GM23338 (cell line): Measurements from ENCODE around the gene CYBRD1. TPM values are rescaled to one million over a fixed set of nuclear protein-coding genes. Genes with fewer than 3 reads are reported as not detected.

Experiments used
- ATAC-seq: fragments of 200-7000 bp; cut with Tn5 transposase; 3 replicates; pipeline ENCODE4 v1.9.1; 2020
- DNase-seq: peaks from one replicate; pipeline ENCODE4 v3.0.0-alpha.2; 2015; ENCODE audit warnings: low spot score
- H2AFZ ChIP-seq: fragments of 200-600 bp; sonication (generic); 2 replicates; pipeline ENCODE4 v1.8.0; 2016; ENCODE audit warnings: antibody characterized with exemption, mild to moderate bottlenecking, moderate library complexity
- H3F3A ChIP-seq: fragments of 200-600 bp; sonication (generic); replicated peaks from 2 replicates; pipeline ENCODE4 v1.8.0; 2017; ENCODE audit warnings: antibody characterized with exemption, mixed run types, low read depth
- H3K27ac ChIP-seq: fragments of 200-600 bp; sonication (generic); 2 replicates; pipeline ENCODE4 v1.6.1; 2016; ENCODE audit warnings: low read depth
- H3K27me3 ChIP-seq: fragments of 200-600 bp; sonication (generic); 2 replicates; pipeline ENCODE4 v1.8.0; 2016; ENCODE audit warnings: mild to moderate bottlenecking, mixed run types, moderate library complexity; ENCODE audit not compliant: insufficient read depth
- H3K36me3 ChIP-seq: fragments of 200-600 bp; sonication (generic); 2 replicates; pipeline ENCODE4 v1.8.0; 2016; ENCODE audit warnings: mild to moderate bottlenecking; ENCODE audit not compliant: insufficient read depth
- H3K4me1 ChIP-seq: fragments of 200-600 bp; sonication (generic); 2 replicates; pipeline ENCODE4 v1.8.0; 2016; ENCODE audit warnings: mild to moderate bottlenecking, moderate library complexity; ENCODE audit not compliant: insufficient read depth
- H3K4me2 ChIP-seq: fragments of 200-600 bp; sonication (generic); 2 replicates; pipeline ENCODE4 v1.7.1; 2017; ENCODE audit warnings: mixed run types
- H3K4me3 ChIP-seq: fragments of 200-600 bp; sonication (generic); 2 replicates; pipeline ENCODE4 v1.6.1; 2016; ENCODE audit warnings: mixed run types
- H3K79me2 ChIP-seq: fragments of 200-600 bp; sonication (generic); replicated peaks from 2 replicates; pipeline ENCODE4 v1.8.0; 2017; ENCODE audit warnings: mild to moderate bottlenecking; ENCODE audit not compliant: insufficient read depth
- H3K9me2 ChIP-seq: fragments of 200-600 bp; sonication (generic); 2 replicates; pipeline ENCODE4 v1.8.0; 2017; ENCODE audit not compliant: insufficient read depth
- H4K20me1 ChIP-seq: fragments of 200-600 bp; sonication (generic); replicated peaks from 2 replicates; pipeline ENCODE4 v1.8.0; 2017; ENCODE audit warnings: mild to moderate bottlenecking; ENCODE audit not compliant: insufficient read depth
- H3K27ac Mint-ChIP-seq: 2 replicates; pipeline ENCODE4 v1.8.0; 2020; ENCODE audit warnings: inconsistent platforms, mild to moderate bottlenecking, moderate library complexity, mixed read lengths
- H3K27me3 Mint-ChIP-seq: 3 replicates; pipeline ENCODE4 v1.8.0; 2022; ENCODE audit warnings: low read depth, mild to moderate bottlenecking, moderate library complexity, mixed read lengths, inconsistent platforms; ENCODE audit not compliant: insufficient read depth, poor library complexity
- H3K36me3 Mint-ChIP-seq: 3 replicates; pipeline ENCODE4 v1.8.0; 2021; ENCODE audit warnings: low read depth, mild to moderate bottlenecking, inconsistent platforms, moderate library complexity, mixed read lengths
- H3K4me1 Mint-ChIP-seq: 3 replicates; pipeline ENCODE4 v1.8.0; 2020; ENCODE audit warnings: mild to moderate bottlenecking, inconsistent platforms, mixed read lengths
- H3K4me3 Mint-ChIP-seq: 3 replicates; pipeline ENCODE4 v1.8.0; 2021; ENCODE audit warnings: moderate library complexity, mild to moderate bottlenecking, inconsistent platforms, mixed read lengths
- H3K9me3 Mint-ChIP-seq: 3 replicates; pipeline ENCODE4 v1.8.0; 2020; ENCODE audit warnings: moderate library complexity, mild to moderate bottlenecking, inconsistent platforms, mixed read lengths
- CREB1 ChIP-seq: fragments of 250-450 bp; sonication (Bioruptor Pico); IDR thresholded peaks from 2 replicates; pipeline ENCODE4 v1.5.0; 2020; ENCODE audit warnings: low read depth, mild to moderate bottlenecking, moderate library complexity
- ETS1 ChIP-seq: IDR thresholded peaks from 2 replicates; pipeline ENCODE4 v1.6.1; 2016; ENCODE audit warnings: antibody characterized with exemption
- EZH2 ChIP-seq: fragments of 200-600 bp; sonication (generic); IDR thresholded peaks from one replicate; pipeline ENCODE4 v1.8.0; 2017; ENCODE audit warnings: antibody characterized with exemption, mild to moderate bottlenecking, low read depth; ENCODE audit not compliant: unreplicated experiment
- EZH2phosphoT487 ChIP-seq: fragments of 200-600 bp; sonication (generic); IDR thresholded peaks from one replicate; pipeline ENCODE4 v1.8.1; 2018; ENCODE audit warnings: antibody characterized with exemption; ENCODE audit not compliant: unreplicated experiment
- JUNB ChIP-seq: IDR thresholded peaks from one replicate; pipeline ENCODE4 v1.6.1; 2016; ENCODE audit warnings: antibody characterized with exemption; ENCODE audit not compliant: unreplicated experiment
- NANOG ChIP-seq: IDR thresholded peaks from 2 replicates; pipeline ENCODE4 v1.6.1; 2016; ENCODE audit warnings: antibody characterized with exemption, borderline replicate concordance
- POLR2AphosphoS5 ChIP-seq: IDR thresholded peaks from 2 replicates; pipeline ENCODE4 v1.6.1; 2016; ENCODE audit warnings: antibody characterized with exemption, low read depth
- STAT1 ChIP-seq: IDR thresholded peaks from one replicate; pipeline ENCODE4 v1.6.1; 2016; ENCODE audit warnings: antibody characterized with exemption; ENCODE audit not compliant: unreplicated experiment
- ZNF114 ChIP-seq: fragments of 250-450 bp; sonication (Bioruptor Pico); IDR thresholded peaks from 2 replicates; pipeline ENCODE4 v1.5.0; 2020; ENCODE audit warnings: mild to moderate bottlenecking, moderate library complexity
- ZNF331 ChIP-seq: fragments of 250-450 bp; sonication (Bioruptor Pico); IDR thresholded peaks from 2 replicates; pipeline ENCODE4 v1.5.0; 2020; ENCODE audit warnings: low read depth, mild to moderate bottlenecking, moderate library complexity
- ZNF462 ChIP-seq: fragments of 250-450 bp; sonication (Bioruptor Pico); IDR thresholded peaks from 2 replicates; pipeline ENCODE4 v1.5.0; 2020; ENCODE audit warnings: mild to moderate bottlenecking, moderate library complexity
- polyA plus RNA-seq: library from polyadenylated mRNA; unstranded; fragments of >200 nt; fragmentation: Nextera tagmentation; extraction: Ambion mirVana; gene quantifications from 2 replicates; pipeline ENCODE4 v1.2.1, GENCODE V29; 2016
- total RNA-seq: library from RNA; depleted of rRNA; stranded (reverse); fragments of >200 nt; shearing (Covaris generic); gene quantifications from 2 replicates; pipeline ENCODE4 v1.2.3, GENCODE V29; 2014
- TF ChIP-seq, protein P1 (sequence below): IDR thresholded peaks from one replicate; pipeline ENCODE4 v1.6.1; 2018; ENCODE audit warnings: antibody characterized with exemption; ENCODE audit not compliant: unreplicated experiment
- TF ChIP-seq, protein P2 (sequence below), 2 experiments: fragments of 200-600 bp in 1 of 2; sonication (generic) in 1 of 2; conservative IDR thresholded peaks; 2 replicates each; pipeline versions ENCODE4 v1.5.1 to v1.6.1; 2016 to 2017; ENCODE audit warnings: antibody characterized with exemption in 2 of 2, low read depth in 2 of 2, mild to moderate bottlenecking in 2 of 2, moderate library complexity in 1 of 2

The CYBRD1 gene
- total and polyA plus RNA-seq, 2 experiments from 2014 or later: 3.4 to 5.3 TPM

- Histone ChIP-seq H3K79me2 (no peaks in the 10 kb centered on the region), H3K27ac (no peak overlapping the region), H3F3A (no peaks in the 10 kb centered on the region), H3K4me3 (no peak overlapping the region), H3K36me3 (no peaks in the 10 kb centered on the region), H3K4me2 (no peak overlapping the region), H4K20me1 (no peaks in the 10 kb centered on the region), H2AFZ (no peak overlapping the region), H3K4me1 (peaks cover 7% of the 10 kb centered on the region; the same call in 1 of the 2 replicates), H3K27me3 (no peaks in the 10 kb centered on the region), H3K9me2 (no peaks in the 10 kb centered on the region)
- Mint-ChIP-seq H3K4me3 (no peak overlapping the region), H3K4me1 (peaks cover 22% of the 10 kb centered on the region; the same call in 2 of the 3 replicates), H3K9me3 (no peaks in the 10 kb centered on the region), H3K27ac (no peak overlapping the region), H3K27me3 (no peaks in the 10 kb centered on the region), H3K36me3 (peaks cover 33% of the 10 kb centered on the region)
- TF ChIP-seq EZH2phosphoT487 (no peak), ZNF114 (CRISPR knock-in tag) (no peak), STAT1 (no peak), EZH2 (no peak), CREB1 (CRISPR knock-in tag) (no peak), ETS1 (no peak), NANOG (no peak), ZNF462 (CRISPR knock-in tag) (no peak), POLR2AphosphoS5 (no peak), JUNB (no peak), ZNF331 (CRISPR knock-in tag) (no peak)
- TF ChIP-seq, protein P1, sequence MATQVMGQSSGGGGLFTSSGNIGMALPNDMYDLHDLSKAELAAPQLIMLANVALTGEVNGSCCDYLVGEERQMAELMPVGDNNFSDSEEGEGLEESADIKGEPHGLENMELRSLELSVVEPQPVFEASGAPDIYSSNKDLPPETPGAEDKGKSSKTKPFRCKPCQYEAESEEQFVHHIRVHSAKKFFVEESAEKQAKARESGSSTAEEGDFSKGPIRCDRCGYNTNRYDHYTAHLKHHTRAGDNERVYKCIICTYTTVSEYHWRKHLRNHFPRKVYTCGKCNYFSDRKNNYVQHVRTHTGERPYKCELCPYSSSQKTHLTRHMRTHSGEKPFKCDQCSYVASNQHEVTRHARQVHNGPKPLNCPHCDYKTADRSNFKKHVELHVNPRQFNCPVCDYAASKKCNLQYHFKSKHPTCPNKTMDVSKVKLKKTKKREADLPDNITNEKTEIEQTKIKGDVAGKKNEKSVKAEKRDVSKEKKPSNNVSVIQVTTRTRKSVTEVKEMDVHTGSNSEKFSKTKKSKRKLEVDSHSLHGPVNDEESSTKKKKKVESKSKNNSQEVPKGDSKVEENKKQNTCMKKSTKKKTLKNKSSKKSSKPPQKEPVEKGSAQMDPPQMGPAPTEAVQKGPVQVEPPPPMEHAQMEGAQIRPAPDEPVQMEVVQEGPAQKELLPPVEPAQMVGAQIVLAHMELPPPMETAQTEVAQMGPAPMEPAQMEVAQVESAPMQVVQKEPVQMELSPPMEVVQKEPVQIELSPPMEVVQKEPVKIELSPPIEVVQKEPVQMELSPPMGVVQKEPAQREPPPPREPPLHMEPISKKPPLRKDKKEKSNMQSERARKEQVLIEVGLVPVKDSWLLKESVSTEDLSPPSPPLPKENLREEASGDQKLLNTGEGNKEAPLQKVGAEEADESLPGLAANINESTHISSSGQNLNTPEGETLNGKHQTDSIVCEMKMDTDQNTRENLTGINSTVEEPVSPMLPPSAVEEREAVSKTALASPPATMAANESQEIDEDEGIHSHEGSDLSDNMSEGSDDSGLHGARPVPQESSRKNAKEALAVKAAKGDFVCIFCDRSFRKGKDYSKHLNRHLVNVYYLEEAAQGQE: no peak
- TF ChIP-seq, protein P2, sequence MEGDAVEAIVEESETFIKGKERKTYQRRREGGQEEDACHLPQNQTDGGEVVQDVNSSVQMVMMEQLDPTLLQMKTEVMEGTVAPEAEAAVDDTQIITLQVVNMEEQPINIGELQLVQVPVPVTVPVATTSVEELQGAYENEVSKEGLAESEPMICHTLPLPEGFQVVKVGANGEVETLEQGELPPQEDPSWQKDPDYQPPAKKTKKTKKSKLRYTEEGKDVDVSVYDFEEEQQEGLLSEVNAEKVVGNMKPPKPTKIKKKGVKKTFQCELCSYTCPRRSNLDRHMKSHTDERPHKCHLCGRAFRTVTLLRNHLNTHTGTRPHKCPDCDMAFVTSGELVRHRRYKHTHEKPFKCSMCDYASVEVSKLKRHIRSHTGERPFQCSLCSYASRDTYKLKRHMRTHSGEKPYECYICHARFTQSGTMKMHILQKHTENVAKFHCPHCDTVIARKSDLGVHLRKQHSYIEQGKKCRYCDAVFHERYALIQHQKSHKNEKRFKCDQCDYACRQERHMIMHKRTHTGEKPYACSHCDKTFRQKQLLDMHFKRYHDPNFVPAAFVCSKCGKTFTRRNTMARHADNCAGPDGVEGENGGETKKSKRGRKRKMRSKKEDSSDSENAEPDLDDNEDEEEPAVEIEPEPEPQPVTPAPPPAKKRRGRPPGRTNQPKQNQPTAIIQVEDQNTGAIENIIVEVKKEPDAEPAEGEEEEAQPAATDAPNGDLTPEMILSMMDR (conservative IDR thresholded peaks at IDR 0.05; ENCODE audit: low read depth in 2 of 2): no peak
- ATAC-seq: no peak
- no peak for DNase-seq
These were observed 43.9 kb upstream of the CYBRD1 start for GRCh38 chr2:171478345-171478744.
